ENCODE results near the gene ADCY3. TPM values are rescaled to one million over a fixed set of nuclear protein-coding genes. Genes with fewer than 3 reads are reported as not detected.

The ADCY3 gene
- total RNA-seq, 2 donors from 2014 or later: 25.2 to 33.7 TPM

DNA sequence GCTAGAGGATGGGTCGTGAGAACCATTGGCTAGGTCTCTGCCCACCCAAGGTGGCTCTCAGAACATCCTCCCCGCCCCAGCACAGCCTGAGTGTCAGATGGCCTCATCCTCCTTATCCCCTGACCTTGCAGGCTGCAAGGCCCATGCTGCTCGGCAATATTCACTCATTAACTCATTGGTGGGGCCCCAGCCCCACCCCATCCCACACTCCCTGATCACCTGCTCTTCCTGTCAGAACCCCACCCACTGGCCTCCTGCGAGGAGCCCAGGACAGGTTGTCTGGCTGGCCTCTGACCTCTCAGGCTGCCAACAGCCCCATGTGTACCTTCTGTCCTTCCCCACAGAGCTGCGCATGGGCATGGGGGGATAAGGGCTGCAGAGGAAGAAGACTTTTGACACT, 5.3 kb downstream of the ADCY3 start:
- Histone ChIP-seq H3K27ac (no peak overlapping the region), H3K9me3 (no peaks in the 10 kb centered on the region), H3K27me3 (no peaks in the 10 kb centered on the region), H3K4me3 (no peak overlapping the region), H3K36me3 (no peaks in the 10 kb centered on the region), H3K9ac (ENCODE audit: low read depth in 2 of 2, low read length in 2 of 2) (peak overlapping the region in 1 of 2 donors; percentile 7), H3K4me1 (peaks cover 17% of the 10 kb centered on the region)
- TF ChIP-seq, protein P1, sequence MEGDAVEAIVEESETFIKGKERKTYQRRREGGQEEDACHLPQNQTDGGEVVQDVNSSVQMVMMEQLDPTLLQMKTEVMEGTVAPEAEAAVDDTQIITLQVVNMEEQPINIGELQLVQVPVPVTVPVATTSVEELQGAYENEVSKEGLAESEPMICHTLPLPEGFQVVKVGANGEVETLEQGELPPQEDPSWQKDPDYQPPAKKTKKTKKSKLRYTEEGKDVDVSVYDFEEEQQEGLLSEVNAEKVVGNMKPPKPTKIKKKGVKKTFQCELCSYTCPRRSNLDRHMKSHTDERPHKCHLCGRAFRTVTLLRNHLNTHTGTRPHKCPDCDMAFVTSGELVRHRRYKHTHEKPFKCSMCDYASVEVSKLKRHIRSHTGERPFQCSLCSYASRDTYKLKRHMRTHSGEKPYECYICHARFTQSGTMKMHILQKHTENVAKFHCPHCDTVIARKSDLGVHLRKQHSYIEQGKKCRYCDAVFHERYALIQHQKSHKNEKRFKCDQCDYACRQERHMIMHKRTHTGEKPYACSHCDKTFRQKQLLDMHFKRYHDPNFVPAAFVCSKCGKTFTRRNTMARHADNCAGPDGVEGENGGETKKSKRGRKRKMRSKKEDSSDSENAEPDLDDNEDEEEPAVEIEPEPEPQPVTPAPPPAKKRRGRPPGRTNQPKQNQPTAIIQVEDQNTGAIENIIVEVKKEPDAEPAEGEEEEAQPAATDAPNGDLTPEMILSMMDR (IDR thresholded peaks at IDR 0.05): no peak
- no peak for DNase-seq
- intact Hi-C loops (cut with DNase I): no loop called here

DNA sequence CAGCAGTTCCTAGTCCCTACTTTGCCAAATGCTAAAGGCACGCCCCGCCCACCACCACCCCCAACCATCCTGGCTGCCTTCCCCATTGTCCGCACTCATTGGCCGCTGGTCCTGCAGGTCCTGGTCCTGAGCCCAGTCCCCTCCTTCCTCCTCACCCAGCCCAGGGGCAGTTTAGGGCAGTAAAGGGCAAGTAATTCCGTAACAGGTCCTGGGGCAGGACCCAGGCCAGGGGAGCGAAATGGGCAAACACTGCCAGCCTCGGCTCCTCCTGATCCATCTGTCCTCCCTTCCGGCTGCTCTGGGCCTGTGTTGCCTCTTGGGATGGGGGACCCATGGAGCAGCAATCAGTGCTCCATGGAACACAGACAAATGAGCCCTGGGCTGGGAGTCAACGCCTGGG, 6.1 kb downstream of the ADCY3 start:
- H3K27ac ChIP-seq: no peak overlapping the region
- peaks cover 16% of the 10 kb centered on the region for H3K4me1 ChIP-seq
- H3K9ac ChIP-seq (ENCODE audit: low read depth in 2 of 2, low read length in 2 of 2): no peak overlapping the region
- H3K36me3 ChIP-seq: no peaks in the 10 kb centered on the region
- H3K27me3 ChIP-seq: no peaks in the 10 kb centered on the region
- intact Hi-C loops (cut with DNase I): no loop called here
- H3K4me3 ChIP-seq: no peak overlapping the region
- TF ChIP-seq, protein P1 (IDR thresholded peaks at IDR 0.05): no peak
- no peaks in the 10 kb centered on the region for H3K9me3 ChIP-seq
- no peak for DNase-seq

DNA sequence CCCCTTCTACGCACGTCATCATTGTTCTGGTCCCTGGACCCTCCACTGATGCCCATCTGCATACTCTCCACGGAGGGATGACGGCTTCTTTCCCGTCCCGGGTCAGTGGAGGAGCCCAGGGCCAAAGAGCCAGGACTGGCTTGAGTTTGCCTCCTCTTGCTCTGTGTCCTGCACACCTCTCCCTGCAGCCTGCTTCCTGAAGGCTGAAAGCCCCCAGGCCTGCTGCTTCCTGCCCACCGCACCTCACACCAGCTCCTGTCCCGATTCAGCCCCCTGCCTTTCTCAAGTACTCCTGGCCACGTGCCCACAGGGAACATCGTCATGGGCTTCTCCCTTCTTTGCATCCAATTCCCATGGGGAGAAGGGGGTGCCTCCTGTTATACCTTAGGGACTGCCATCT, 7.1 kb downstream of the ADCY3 start:
- intact Hi-C loops (cut with DNase I): no loop called here
- Histone ChIP-seq H3K4me1 (peaks cover 9% of the 10 kb centered on the region), H3K9ac (ENCODE audit: low read depth in 2 of 2, low read length in 2 of 2) (peak overlapping the region; percentile 14 to 30), H3K36me3 (no peaks in the 10 kb centered on the region), H3K4me3 (no peak overlapping the region), H3K27me3 (no peaks in the 10 kb centered on the region), H3K27ac (no peak overlapping the region), H3K9me3 (no peaks in the 10 kb centered on the region)
- no peak for DNase-seq
- TF ChIP-seq, protein P1 (IDR thresholded peaks at IDR 0.05): no peak

DNA sequence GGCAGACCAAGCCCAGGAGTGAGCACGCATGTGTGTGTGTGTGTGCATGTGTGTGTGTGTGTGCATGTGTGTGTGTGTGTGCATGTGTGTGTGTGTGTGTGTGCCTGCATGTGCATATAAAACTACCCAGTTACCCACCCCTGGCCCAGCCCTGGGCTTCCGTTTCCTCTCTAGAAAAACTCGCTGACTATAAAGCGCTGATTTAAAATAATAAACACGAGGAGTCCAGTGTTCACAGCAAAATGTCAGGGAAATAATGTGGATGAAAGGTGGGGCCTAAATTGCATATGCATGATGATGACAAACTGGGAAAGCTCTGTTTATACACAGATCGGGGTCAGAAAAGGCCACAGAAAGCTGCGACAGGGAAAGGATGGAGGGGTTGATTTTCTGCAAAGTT, 7.5 kb downstream of the ADCY3 start:
- Histone ChIP-seq H3K36me3 (no peaks in the 10 kb centered on the region), H3K9ac (ENCODE audit: low read depth in 2 of 2, low read length in 2 of 2) (peak overlapping the region in 1 of 2 donors; percentile 14), H3K27ac (no peak overlapping the region), H3K4me1 (peaks cover 9% of the 10 kb centered on the region), H3K9me3 (no peaks in the 10 kb centered on the region), H3K27me3 (no peaks in the 10 kb centered on the region), H3K4me3 (no peak overlapping the region)
- DNase-seq: peak; percentile 68
- TF ChIP-seq, protein P1 (IDR thresholded peaks at IDR 0.05): no peak
- intact Hi-C loops (cut with DNase I): no loop called here

DNA sequence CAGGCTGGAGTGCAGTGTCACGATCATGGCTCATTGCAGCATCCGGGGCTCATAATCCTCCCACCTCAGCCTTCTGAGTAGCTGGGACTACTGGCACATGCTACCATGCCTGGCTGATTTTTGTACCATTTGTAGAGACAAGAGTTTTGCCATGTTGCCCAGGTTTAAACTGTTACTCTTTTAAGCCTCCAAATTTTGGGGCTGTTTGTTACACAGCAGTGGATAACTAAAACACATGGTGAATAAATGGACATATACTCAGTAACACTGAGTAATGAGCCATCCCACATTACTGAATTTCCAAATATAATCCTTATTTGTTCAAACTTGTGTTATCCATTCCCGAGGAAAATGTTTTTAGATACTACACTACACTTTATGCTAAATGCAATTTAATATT, 9.8 kb downstream of the ADCY3 start:
- intact Hi-C loops (cut with DNase I): no loop called here
- H3K9ac ChIP-seq (ENCODE audit: low read depth in 2 of 2, low read length in 2 of 2): no peak overlapping the region
- DNase-seq: no peak
- H3K4me1 ChIP-seq: peaks cover 9% of the 10 kb centered on the region
- no peak overlapping the region for H3K4me3 ChIP-seq
- no peaks in the 10 kb centered on the region for H3K9me3 ChIP-seq
- H3K27ac ChIP-seq: no peak overlapping the region
- H3K27me3 ChIP-seq: no peaks in the 10 kb centered on the region
- TF ChIP-seq, protein P1 (IDR thresholded peaks at IDR 0.05): no peak
- no peaks in the 10 kb centered on the region for H3K36me3 ChIP-seq
